ENCODE data around the gene UGT1A8. TPM values are rescaled to one million over a fixed set of nuclear protein-coding genes. Genes with fewer than 3 reads are reported as not detected.

The UGT1A8 gene
- total RNA-seq, 2 experiments from 2014 or later: not detected

DNA sequence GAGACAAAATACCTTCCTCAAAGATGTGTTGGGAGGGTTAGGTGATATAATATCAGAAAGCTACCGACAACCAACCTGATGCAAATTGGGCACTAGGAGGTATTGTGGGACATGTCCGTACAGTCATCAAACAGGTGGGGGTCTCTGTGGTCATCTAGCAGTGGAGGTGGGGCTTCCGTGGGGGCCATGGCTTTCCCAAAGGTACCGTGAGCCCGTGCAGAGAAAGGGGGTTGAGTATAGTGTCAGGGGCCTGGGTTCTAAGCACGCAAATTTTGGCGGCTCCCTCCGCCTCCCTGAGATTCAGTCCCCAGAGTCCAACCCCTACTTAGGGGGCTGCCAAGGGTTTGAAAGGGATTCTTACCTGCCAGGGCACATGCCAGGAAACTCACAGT lies 204.3 kb downstream of the UGT1A8 start:
- peaks cover 7% of the 10 kb centered on the region for H3K27me3 Mint-ChIP-seq
- CTCF ChIA-PET: interaction anchor here (0.9 to 1.5 kb wide), 2 partner anchors 10 to 36 kb away, joined by 3 read pairs; no protein-coding TSS in a partner anchor
- H3K36me3 Mint-ChIP-seq (ENCODE audit: low read depth): no peaks in the 10 kb centered on the region
- no peaks in the 10 kb centered on the region for H3K4me1 Mint-ChIP-seq
- DNase-seq: no peak
- H3K4me3 Mint-ChIP-seq: no peak overlapping the region
- H3K27ac Mint-ChIP-seq: no peak overlapping the region
- no peaks in the 10 kb centered on the region for H3K9me3 Mint-ChIP-seq
- POLR2A ChIA-PET: interaction anchor here (0.6 kb wide), 1 partner anchor 88 kb away, joined by 4 read pairs; no protein-coding TSS in a partner anchor

DNA sequence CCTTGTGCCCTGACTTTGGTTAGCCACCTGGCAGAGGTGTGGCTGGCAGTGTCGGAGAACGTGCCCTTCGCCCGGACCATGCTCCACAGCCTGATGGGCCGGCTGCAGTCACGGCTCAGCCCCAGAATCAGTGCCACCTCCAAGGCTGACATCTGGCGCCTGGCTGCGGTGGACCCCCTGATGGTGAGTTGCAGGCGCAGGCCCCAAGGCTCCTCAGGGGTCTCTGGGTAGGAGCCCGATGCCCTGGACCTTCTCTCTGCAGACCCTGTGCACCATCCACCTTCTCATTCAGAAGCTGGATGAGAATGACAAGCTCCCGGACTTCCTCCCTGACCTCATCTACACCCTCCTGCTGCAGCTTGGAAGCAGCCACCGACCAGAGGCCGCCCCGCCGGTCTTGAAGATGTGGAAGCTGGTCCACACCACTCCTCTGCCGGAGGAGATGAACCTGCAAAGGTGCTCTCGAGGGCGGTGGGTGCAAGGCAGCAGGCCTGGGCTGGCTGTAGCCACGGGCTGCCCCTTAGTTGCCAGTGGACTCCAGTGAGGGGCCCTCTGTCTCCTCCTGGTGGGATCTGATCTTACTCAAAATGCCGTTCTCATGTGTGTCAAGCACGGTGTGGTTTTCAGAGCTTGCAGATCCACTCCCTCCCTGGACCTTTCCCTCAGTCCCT lies 204.8 kb downstream of the UGT1A8 start:
- DNase-seq: no peak
- no peak overlapping the region for H3K4me3 Mint-ChIP-seq
- ChIA-PET CTCF (interaction anchor here (0.9 to 1.5 kb wide), 2 partner anchors 9 to 35 kb away, joined by 3 read pairs; no protein-coding TSS in a partner anchor), POLR2A (no interaction called here)
- H3K27ac Mint-ChIP-seq: no peak overlapping the region
- H3K4me1 Mint-ChIP-seq: no peaks in the 10 kb centered on the region
- no peaks in the 10 kb centered on the region for H3K36me3 Mint-ChIP-seq (ENCODE audit: low read depth)
- H3K27me3 Mint-ChIP-seq: peaks cover 7% of the 10 kb centered on the region
- H3K9me3 Mint-ChIP-seq: no peaks in the 10 kb centered on the region

Other genes with a start within 250 kb of the UGT1A8 start
- gene USP40, start 50.9 kb upstream of the UGT1A8 start, total RNA-seq: 1 to 10 TPM; 5.5 to 6.0 TPM
- not detected for gene UGT1A10, start 18.8 kb downstream of the UGT1A8 start, total RNA-seq
- gene UGT1A9, start 54.3 kb downstream of the UGT1A8 start, total RNA-seq: not detected
- gene UGT1A7, start 64.3 kb downstream of the UGT1A8 start, total RNA-seq: not detected
- not detected for gene UGT1A6, start 75.3 kb downstream of the UGT1A8 start, total RNA-seq
- not detected for gene UGT1A5, start 95.3 kb downstream of the UGT1A8 start, total RNA-seq
- not detected for gene UGT1A4, start 101.1 kb downstream of the UGT1A8 start, total RNA-seq
- not detected for gene UGT1A3, start 111.4 kb downstream of the UGT1A8 start, total RNA-seq
- not detected for gene UGT1A1, start 142.6 kb downstream of the UGT1A8 start, total RNA-seq
- not detected for gene MROH2A, start 160.7 kb downstream of the UGT1A8 start, total RNA-seq
- 100 to 1,000 TPM; 139 to 141 TPM for gene HJURP, start 236.9 kb downstream of the UGT1A8 start, total RNA-seq